Epithelial cell of esophagus (primary cell): ENCODE data around the gene PPP2R2C.

Experiments
- DNase-seq: peaks from one replicate; pipeline ENCODE4 v3.0.0; 2010; ENCODE audit warnings: low read depth
- H3K4me3 ChIP-seq: 2 replicates; pipeline ENCODE4 v1.5.1; 2011; ENCODE audit warnings: mild to moderate bottlenecking, low read length, control low read depth
- TF ChIP-seq, protein P1 (sequence below): IDR thresholded peaks from 2 replicates; pipeline ENCODE4 v1.5.1; 2011; ENCODE audit warnings: low read depth, mild to moderate bottlenecking, low read length, control low read depth, inconsistent platforms; ENCODE audit not compliant: insufficient read depth; ENCODE audit errors: missing control alignments

PPP2R2C gene

DNA sequence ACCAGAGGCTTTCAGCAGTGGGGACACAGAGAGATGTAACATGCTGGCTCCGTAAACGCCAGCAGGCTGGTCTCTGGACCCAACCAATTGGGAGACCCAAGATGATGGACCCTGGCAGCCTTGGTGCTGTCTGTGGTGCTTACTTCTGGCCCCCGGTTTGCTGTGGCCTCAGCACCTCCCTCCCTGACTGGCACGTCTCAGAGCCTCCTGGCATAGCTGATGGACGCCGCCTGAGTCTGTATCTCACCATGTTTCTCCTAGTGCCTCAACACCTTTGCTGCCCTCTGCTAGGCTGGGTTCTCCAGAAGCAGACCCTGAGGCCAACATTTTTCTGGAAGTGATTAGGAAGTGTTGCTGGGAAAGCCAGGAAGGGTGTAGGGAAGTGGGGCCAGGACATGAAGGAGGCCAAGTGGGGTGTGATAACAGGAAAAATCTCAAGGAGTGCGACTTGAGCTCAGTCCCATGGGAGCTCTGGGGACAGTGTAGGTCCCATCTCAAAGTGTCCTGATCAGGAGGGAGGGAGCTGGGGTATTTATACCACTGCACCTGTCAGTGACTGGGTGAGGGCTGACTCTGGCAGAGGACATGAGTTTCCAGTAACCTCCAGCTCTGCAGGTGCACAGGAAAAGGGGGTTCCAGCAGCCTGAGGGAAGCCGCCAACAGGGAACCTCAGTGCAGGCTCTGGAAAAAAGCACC, 31.8 kb downstream of the PPP2R2C start:
- no peak overlapping the region for H3K4me3 ChIP-seq
- TF ChIP-seq, protein P1, sequence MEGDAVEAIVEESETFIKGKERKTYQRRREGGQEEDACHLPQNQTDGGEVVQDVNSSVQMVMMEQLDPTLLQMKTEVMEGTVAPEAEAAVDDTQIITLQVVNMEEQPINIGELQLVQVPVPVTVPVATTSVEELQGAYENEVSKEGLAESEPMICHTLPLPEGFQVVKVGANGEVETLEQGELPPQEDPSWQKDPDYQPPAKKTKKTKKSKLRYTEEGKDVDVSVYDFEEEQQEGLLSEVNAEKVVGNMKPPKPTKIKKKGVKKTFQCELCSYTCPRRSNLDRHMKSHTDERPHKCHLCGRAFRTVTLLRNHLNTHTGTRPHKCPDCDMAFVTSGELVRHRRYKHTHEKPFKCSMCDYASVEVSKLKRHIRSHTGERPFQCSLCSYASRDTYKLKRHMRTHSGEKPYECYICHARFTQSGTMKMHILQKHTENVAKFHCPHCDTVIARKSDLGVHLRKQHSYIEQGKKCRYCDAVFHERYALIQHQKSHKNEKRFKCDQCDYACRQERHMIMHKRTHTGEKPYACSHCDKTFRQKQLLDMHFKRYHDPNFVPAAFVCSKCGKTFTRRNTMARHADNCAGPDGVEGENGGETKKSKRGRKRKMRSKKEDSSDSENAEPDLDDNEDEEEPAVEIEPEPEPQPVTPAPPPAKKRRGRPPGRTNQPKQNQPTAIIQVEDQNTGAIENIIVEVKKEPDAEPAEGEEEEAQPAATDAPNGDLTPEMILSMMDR, result no peak
- no peak for DNase-seq

DNA sequence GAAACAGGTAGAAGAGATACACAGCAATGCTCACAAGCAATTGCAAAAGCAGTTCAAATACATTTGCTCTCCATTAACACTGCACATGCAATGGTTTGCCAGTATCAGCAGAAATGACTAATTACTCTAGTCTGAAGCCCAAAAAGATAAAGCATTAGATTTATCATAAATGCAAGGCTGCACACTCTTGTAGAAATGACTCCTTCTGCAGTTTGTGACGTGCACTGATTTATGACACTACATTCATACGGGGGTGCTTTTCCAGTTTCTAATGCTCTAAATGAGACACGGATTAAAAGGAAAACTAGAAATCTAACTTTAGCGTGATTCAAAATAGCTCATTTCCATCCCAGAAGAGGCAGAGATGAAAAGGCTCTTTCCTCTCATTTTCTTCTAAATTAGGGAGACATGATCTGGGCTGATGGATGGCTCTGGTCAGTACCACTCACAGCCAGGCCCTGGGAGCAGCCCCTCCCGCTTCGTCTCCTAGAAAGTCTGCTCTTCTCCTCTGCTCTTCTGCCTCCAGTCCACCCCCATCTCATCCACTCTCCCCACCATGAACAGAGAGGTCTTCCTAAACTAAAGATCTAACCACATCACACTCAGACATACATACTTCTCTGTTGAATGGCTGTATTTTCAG, 33.2 kb downstream of the PPP2R2C start:
- no peak overlapping the region for H3K4me3 ChIP-seq
- TF ChIP-seq, protein P1, result no peak
- no peak for DNase-seq

DNA sequence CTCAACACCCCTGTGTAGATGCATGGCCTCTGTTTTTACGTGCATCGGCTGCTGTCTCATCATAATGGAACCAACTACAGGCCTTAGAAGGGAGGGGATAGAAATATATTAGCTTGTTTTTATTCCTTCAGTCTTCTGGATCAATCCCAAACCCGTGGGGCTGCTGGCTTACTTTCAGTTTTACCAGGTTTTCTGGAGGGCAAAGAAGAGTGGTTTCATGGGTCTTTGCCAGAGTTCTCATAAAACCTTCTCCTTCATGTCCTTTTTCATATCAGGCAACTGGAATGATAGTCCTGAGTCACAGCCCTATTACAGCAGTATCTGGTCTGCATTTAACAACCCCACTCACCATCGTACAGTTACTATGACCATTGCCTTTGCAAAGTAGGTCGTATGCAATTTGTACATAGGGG, 34.6 kb downstream of the PPP2R2C start:
- H3K4me3 ChIP-seq, result no peak overlapping the region
- DNase-seq, result no peak
- TF ChIP-seq, protein P1, result no peak

DNA sequence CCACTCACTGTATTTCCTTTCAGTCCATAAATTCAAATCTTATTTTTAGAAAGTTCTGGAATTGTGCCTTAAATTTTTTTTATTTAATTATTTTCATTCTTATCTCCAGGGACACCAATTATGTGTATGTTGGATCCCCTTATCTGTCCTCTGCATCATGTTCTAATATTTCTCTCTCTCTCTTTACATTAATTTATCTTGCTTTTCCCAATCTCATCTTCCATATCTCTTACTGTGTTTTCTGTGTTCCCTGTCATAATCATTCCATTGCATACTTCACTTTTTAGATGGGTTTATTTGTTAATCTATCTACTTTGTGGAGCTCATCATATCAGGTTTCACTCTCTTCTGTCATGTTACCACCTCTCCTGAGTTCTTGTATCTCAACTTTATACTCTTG, 37.4 kb downstream of the PPP2R2C start:
- no peak overlapping the region for H3K4me3 ChIP-seq
- DNase-seq, result no peak
- TF ChIP-seq, protein P1, result no peak

DNA sequence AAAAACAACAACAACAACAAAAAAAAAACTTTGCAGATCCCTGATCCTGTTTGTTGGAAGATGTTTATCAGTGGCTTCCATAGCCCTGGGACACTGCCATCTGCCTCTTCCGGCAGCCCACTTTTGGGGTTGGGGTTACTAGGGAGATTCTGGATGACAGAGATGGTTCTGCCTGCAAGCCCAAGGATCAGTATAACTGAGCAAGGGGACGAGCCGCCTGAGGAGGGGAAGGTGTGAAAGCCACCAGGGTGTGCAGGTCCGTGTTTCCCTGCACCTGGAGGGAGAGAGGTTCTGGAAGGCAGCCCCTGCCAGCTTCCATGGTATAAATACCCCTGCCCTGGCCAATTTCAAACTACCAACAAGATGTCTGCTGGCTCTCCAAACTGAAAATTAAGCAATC, 41.5 kb downstream of the PPP2R2C start:
- no peak for DNase-seq
- no peak overlapping the region for H3K4me3 ChIP-seq
- TF ChIP-seq, protein P1, result no peak

DNA sequence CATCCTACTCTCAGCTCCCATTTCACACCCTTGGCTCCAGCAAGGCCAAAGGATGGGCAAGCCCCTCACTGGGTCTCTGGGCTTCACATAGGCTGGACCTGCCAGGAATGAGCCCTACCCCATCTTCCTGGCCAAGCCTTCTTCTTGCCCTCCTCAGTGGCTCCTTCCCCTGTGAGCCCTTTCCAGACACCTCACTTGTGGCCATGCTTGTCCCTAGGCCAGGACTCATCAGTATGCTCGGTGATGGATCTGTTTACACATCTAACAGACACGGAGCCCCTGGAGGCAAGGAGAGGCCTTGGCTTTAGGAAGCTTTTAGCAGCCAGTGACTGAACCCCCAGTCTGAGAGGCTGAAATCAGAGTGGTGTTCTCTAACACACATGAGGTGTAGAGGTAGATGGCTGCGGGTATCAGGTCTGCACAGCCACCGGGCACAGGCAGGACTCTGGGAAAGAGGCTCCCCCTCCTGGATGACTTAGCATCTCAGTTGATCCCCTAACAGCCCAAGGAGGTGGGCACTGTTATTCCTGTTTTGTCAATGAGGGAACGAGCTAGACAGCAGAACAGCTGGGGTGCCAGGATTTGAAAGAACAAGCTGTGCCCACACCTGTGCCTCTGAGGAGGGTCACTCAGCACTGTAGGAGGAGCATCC, 44.8 kb downstream of the PPP2R2C start:
- no peak for DNase-seq
- TF ChIP-seq, protein P1, result no peak
- H3K4me3 ChIP-seq, result no peak overlapping the region
